HUES6 (cell line): ENCODE measurements around the gene TMTC2.

Source experiments
- H3K27ac ChIP-seq: 2 replicates; pipeline ENCODE4 v1.7.0; 2013; ENCODE audit warnings: low read depth, mild to moderate bottlenecking, low read length, inconsistent platforms
- H3K27me3 ChIP-seq: 2 replicates; pipeline ENCODE4 v1.6.1; 2013; ENCODE audit warnings: low read length; ENCODE audit not compliant: control insufficient read depth, insufficient read depth
- H3K36me3 ChIP-seq: 2 replicates; pipeline ENCODE4 v1.6.1; 2013; ENCODE audit warnings: low read length; ENCODE audit not compliant: control insufficient read depth, insufficient read depth
- H3K4me1 ChIP-seq: 2 replicates; pipeline ENCODE4 v1.6.1; 2013; ENCODE audit warnings: low read length; ENCODE audit not compliant: control insufficient read depth, insufficient read depth
- H3K4me3 ChIP-seq: 2 replicates; pipeline ENCODE4 v1.5.1; 2013; ENCODE audit warnings: low read depth, low read length
- H3K9ac ChIP-seq: one replicate; pipeline ENCODE4 v1.6.1; 2013; ENCODE audit warnings: mild to moderate bottlenecking, low read length
- H3K9me3 ChIP-seq: 2 replicates; pipeline ENCODE4 v1.6.1; 2013; ENCODE audit warnings: low read depth, low read length; ENCODE audit not compliant: control insufficient read depth, insufficient read depth

The TMTC2 gene

DNA sequence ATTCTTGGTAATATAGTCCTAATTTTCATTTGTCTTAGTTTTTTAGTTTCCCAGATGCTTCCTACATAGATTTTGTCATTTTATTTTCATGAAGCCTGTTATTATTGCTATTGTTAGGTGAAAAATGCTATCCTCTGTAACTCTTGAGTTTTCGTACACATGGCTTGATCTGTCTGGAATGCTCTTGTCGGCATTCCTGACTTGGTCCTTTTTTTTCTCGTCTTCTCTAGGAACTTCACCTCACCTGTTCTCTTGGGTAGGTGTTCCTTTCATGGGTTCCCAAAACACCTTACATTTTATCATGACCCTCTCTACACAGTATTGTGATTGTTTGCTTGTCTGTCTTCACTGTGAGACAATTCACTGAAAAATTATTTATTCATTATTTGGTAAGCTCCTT lies 267.4 kb downstream of the TMTC2 start:
- no peak overlapping the region for H3K4me3 ChIP-seq
- no peaks in the 10 kb centered on the region for H3K27me3 ChIP-seq
- H3K36me3 ChIP-seq = no peaks in the 10 kb centered on the region
- H3K9ac ChIP-seq = no peak overlapping the region
- 0 out of 2 replicates have a peak, but pooled peaks cover 4% of the 10 kb centered on the region for H3K4me1 ChIP-seq
- no peak overlapping the region for H3K27ac ChIP-seq
- H3K9me3 ChIP-seq = no peaks in the 10 kb centered on the region

DNA sequence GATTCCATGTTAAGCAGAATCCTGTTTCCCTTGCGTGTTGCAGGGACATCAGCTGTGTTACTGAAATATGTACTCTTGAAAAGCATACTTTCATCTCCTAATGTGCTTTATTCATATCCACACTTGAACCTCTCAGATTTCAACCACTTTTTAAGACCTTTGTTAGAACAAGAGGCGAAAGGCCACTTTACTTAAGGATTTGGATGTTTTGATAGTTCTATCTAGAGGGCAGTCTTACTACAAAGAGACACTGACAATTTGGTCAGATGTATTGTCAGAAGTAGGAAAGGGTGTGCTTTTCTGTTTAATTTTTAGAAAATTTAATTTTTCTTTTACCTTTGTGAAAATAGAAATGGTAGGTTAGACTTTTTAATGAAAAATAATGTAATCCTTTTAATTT lies 267.9 kb downstream of the TMTC2 start:
- Histone ChIP-seq H3K4me1 (0 out of 2 replicates have a peak, but pooled peaks cover 4% of the 10 kb centered on the region), H3K9ac (no peak overlapping the region), H3K36me3 (no peaks in the 10 kb centered on the region), H3K27ac (no peak overlapping the region), H3K9me3 (no peaks in the 10 kb centered on the region), H3K27me3 (no peaks in the 10 kb centered on the region), H3K4me3 (no peak overlapping the region)

DNA sequence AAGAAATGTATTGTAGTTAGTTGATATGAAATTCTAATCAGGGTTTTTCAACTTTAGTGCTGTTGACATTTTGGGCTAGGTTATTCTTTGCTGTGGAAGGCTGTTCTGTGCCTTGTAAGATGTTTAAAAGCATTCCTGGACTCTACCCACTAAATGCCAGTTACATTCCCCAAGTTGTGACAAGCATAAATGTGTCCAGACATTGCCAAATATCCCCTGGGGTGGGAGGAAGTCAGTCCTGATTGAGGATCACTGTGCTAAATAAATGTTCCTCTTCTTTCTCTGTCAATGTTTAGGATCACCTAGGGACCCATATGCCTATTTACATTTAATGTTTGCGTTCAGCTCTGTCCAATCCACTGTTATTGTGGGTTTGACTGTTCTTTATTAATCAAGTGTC lies 268.3 kb downstream of the TMTC2 start:
- Histone ChIP-seq H3K27me3 (no peaks in the 10 kb centered on the region), H3K27ac (no peak overlapping the region), H3K9me3 (no peaks in the 10 kb centered on the region), H3K4me1 (0 out of 2 replicates have a peak, but pooled peaks cover 4% of the 10 kb centered on the region), H3K36me3 (no peaks in the 10 kb centered on the region), H3K4me3 (no peak overlapping the region), H3K9ac (no peak overlapping the region)

DNA sequence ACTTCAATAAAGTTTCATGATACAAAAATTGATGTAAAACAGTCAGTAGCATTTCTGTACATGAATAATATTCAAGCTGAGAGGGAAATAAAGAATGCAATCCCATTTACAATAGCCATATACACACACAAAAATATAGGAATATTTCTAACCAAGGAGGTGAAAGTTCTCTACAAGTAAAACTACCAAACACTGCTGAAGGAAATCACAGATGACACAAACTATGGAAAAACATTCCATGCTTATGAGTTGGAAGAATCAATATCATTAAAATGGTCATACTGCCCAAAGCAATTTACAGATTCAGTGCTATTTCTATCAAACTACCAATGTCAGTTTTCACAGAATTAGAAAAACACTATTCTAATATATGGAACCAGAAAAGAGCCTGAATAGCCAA lies 272.3 kb downstream of the TMTC2 start:
- Histone ChIP-seq H3K4me1 (no peaks in the 10 kb centered on the region), H3K9me3 (no peaks in the 10 kb centered on the region), H3K9ac (no peak overlapping the region), H3K36me3 (no peaks in the 10 kb centered on the region), H3K27ac (no peak overlapping the region), H3K4me3 (no peak overlapping the region), H3K27me3 (no peaks in the 10 kb centered on the region)

DNA sequence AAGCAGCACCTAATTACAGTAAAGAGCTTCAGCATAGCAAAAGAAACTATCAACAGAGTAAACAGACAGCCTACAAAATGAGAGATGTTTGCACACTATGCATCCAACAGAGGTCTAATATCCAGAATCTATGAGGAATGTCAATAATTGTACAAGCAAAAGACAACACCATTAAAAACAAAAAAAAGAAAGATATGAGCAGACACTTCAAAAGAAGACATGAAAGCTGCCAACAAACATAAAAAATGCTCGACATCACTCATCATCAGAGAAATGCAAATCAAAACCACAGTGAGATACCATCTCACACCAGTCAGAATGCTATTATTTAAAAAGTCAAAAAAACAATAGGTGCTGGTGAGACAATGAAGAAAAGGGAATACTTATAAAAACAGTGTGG lies 273.1 kb downstream of the TMTC2 start:
- Histone ChIP-seq H3K9ac (no peak overlapping the region), H3K36me3 (no peaks in the 10 kb centered on the region), H3K9me3 (no peaks in the 10 kb centered on the region), H3K4me3 (no peak overlapping the region), H3K27ac (no peak overlapping the region), H3K27me3 (no peaks in the 10 kb centered on the region), H3K4me1 (no peaks in the 10 kb centered on the region; the same call in 1 of the 2 replicates)

DNA sequence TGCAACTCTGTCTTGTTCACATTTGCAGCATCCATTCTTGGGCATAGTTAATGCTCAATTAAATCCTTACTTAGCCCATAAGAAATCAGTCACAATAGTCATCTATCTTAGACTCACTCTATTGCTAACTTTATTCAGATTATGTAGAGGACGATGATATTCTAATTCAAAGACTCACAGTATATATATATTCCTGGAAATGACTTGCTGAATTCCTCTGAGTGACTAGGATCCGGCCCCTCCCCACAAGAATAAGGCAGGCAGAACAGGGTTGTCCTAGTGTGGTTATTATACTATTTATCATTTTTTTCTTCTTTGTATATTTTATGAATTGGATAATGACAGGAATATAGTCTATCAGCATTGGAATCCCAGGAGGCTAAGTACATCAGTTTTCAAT lies 275.1 kb downstream of the TMTC2 start:
- no peaks in the 10 kb centered on the region; the same call in 1 of the 2 replicates for H3K4me1 ChIP-seq
- no peaks in the 10 kb centered on the region for H3K27me3 ChIP-seq
- no peak overlapping the region for H3K27ac ChIP-seq
- H3K4me3 ChIP-seq = no peak overlapping the region
- no peak overlapping the region for H3K9ac ChIP-seq
- H3K9me3 ChIP-seq = no peaks in the 10 kb centered on the region
- H3K36me3 ChIP-seq = no peaks in the 10 kb centered on the region

DNA sequence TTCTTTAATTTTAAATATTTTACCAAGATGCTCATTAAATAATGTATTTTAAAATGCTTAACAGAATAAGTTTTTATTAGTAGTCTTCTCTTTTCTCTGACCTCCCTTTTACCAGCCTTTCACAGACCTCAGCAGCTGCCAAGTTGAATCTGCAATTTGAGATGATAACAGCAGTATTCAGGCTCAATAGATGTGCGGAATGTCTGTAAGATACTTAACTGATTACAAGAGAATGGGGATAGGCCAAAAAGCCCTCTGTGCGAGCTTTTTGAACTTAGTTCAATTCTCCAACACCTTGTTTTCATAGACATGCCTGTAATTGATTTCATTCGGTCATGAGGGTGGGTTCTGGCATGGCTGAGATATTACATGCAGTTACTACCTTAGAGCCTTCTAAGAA lies 277.2 kb downstream of the TMTC2 start:
- no peaks in the 10 kb centered on the region; the same call in 1 of the 2 replicates for H3K4me1 ChIP-seq
- no peaks in the 10 kb centered on the region for H3K36me3 ChIP-seq
- no peaks in the 10 kb centered on the region for H3K27me3 ChIP-seq
- H3K4me3 ChIP-seq = no peak overlapping the region
- H3K9ac ChIP-seq = no peak overlapping the region
- no peaks in the 10 kb centered on the region for H3K9me3 ChIP-seq
- no peak overlapping the region for H3K27ac ChIP-seq

DNA sequence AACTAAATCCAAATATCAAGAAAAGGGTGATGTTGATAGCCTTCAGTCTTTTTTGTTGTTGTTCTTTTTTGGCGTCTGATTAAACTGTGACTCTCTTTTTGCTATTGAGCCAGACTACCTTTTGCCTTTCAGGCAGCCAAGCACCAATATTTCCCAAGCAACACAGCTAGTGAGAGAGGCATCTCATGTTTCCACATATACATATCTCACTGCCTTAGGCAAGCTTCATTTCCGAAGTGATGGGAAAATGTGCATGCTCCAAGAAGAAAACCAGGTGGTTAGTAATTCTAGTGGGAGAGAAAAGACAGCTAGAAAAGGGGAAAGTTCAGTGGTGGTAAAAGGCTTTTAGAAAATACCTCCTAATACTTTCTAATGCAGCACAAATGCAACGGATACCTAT lies 277.7 kb downstream of the TMTC2 start:
- Histone ChIP-seq H3K9ac (no peak overlapping the region), H3K4me1 (no peaks in the 10 kb centered on the region; the same call in 1 of the 2 replicates), H3K36me3 (no peaks in the 10 kb centered on the region), H3K27ac (no peak overlapping the region), H3K27me3 (no peaks in the 10 kb centered on the region), H3K4me3 (no peak overlapping the region), H3K9me3 (no peaks in the 10 kb centered on the region)

DNA sequence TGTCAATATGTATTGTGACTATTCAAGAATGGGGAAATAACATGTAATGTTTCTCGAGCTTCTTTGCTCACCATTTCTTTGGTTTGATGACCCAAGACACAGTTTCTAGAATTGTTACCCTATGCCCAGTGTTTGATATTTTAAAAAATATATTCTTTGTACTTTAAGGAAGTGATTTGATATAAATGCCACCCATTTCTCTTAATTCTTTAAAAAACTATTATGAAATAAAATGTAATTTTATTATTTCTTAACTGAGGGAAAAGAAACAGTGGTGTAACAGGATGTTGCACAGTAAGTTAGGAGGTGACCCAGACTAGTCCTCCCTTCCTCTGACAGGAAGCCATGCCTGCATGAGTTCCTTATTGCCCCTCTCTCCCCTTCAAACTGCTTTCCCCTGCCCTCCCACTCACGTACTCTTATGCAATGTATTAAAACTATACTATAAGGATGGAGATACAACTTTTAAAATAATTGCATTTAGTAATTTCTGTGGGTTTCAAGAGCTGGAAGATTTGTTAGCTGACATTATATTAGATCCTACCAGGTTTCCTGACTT lies 279.4 kb downstream of the TMTC2 start:
- no peaks in the 10 kb centered on the region for H3K36me3 ChIP-seq
- H3K4me3 ChIP-seq = no peak overlapping the region
- H3K4me1 ChIP-seq = no peaks in the 10 kb centered on the region; the same call in 1 of the 2 replicates
- H3K9me3 ChIP-seq = no peaks in the 10 kb centered on the region
- H3K9ac ChIP-seq = no peak overlapping the region
- no peak overlapping the region for H3K27ac ChIP-seq
- no peaks in the 10 kb centered on the region for H3K27me3 ChIP-seq

DNA sequence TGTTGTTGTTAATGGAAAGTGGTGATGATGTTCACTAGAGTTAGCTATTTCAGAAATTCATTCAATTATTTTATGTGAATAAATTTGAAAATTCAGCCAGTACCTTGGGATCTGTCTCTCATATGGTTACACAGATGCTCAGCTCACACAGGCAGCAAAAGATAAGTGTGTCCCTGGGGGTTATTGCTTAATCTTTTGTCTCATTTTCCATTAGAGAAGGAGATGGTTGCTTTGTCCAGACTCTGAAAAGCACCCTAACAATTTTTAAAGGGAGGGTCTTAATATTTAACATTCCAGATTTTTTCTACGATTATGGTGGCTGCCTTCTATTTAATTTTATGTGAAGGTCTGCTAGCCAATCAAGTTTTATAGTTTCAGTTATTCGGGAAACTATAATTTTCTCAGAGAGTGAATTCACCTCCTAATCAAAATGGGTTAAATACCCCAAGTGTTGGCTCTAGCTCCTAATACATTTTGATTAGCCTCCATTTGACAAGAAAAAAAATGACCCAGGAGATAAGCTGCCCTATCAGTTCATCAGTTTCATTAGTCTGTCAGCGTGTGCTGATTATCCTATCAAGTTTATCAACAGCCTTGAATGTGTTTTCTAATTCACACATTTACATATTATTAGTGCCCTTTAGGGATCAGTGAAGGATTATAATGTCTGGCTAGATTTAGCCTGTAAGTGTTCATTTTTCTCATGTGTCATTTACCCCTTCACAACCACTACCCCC lies 282.1 kb downstream of the TMTC2 start:
- H3K27ac ChIP-seq = no peak overlapping the region
- no peaks in the 10 kb centered on the region for H3K36me3 ChIP-seq
- H3K27me3 ChIP-seq = no peaks in the 10 kb centered on the region
- no peak overlapping the region for H3K4me3 ChIP-seq
- no peaks in the 10 kb centered on the region for H3K9me3 ChIP-seq
- H3K9ac ChIP-seq = no peak overlapping the region
- H3K4me1 ChIP-seq = no peaks in the 10 kb centered on the region; the same call in 1 of the 2 replicates

DNA sequence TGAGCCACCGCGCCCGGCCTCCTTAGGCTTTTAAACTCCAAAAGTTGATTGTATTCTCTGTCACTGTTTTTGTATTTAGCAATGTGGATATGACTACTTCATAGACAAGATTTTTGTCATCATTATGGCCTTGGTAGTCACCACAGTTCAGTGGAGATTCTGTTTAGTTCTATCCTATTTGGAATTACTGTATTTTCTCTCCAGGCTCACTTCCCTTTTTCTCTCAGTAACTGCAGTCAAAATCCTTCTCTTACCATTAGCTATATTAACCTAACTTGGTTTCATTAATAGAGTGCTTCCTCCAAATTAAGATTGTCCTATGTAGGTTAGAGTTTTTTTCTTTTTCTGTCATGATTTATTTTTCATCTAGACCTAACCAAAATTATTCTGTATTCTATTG lies 283.9 kb downstream of the TMTC2 start:
- no peaks in the 10 kb centered on the region for H3K4me1 ChIP-seq
- H3K27ac ChIP-seq = no peak overlapping the region
- H3K4me3 ChIP-seq = no peak overlapping the region
- no peaks in the 10 kb centered on the region for H3K9me3 ChIP-seq
- H3K36me3 ChIP-seq = no peaks in the 10 kb centered on the region
- H3K9ac ChIP-seq = no peak overlapping the region
- no peaks in the 10 kb centered on the region for H3K27me3 ChIP-seq
